OCI-LY3 (cell line): ENCODE results near the gene OBP2B.

Source experiments
- H2AFZ ChIP-seq: fragments of 200-600, 300-600 bp; shearing (Covaris generic); 2 replicates; pipeline ENCODE4 v1.6.0; 2014; ENCODE audit warnings: antibody characterized with exemption, low read depth, low read length
- H3K27ac ChIP-seq: fragments of 200-600, 300-600 bp; sonication (generic); 2 replicates; pipeline ENCODE4 v1.5.1; 2014; ENCODE audit warnings: mild to moderate bottlenecking, low read length, moderate library complexity, mixed read lengths
- H3K27me3 ChIP-seq: fragments of 200-600, 300-600 bp; sonication (generic); 2 replicates; pipeline ENCODE4 v1.6.1; 2014; ENCODE audit warnings: low read depth, low read length, mixed read lengths
- H3K36me3 ChIP-seq: fragments of 200-600, 300-600 bp; sonication (generic); replicated peaks from 2 replicates; pipeline ENCODE3; 2014; ENCODE audit warnings: low read depth, low read length, mixed read lengths
- H3K4me1 ChIP-seq: fragments of 300-600, 200-600 bp; sonication (generic); 2 replicates; pipeline ENCODE4 v1.6.1; 2014; ENCODE audit warnings: low read length, mixed read lengths
- H3K4me2 ChIP-seq: fragments of 200-600, 300-600 bp; sonication (generic); 2 replicates; pipeline ENCODE4 v1.6.1; 2014; ENCODE audit warnings: low read length, mixed read lengths
- H3K4me3 ChIP-seq: fragments of 300-600, 200-600 bp; sonication (generic); 2 replicates; pipeline ENCODE4 v1.5.1; 2014; ENCODE audit warnings: antibody characterized with exemption, mild to moderate bottlenecking, low read length, moderate library complexity
- H3K79me2 ChIP-seq: fragments of 300-600, 200-600 bp; shearing (Covaris generic); 2 replicates; pipeline ENCODE4 v1.6.1; 2014; ENCODE audit warnings: mild to moderate bottlenecking, low read length, mixed read lengths
- H3K9ac ChIP-seq: fragments of 300-600, 200-600 bp; shearing (Covaris generic); 2 replicates; pipeline ENCODE4 v1.6.0; 2014; ENCODE audit warnings: mild to moderate bottlenecking, low read length, moderate library complexity
- H3K9me3 ChIP-seq: fragments of 200-600, 300-600 bp; shearing (Covaris generic); 2 replicates; pipeline ENCODE4 v1.6.1; 2014; ENCODE audit warnings: low read length, mixed read lengths; ENCODE audit not compliant: insufficient read depth
- H4K20me1 ChIP-seq: fragments of 200-600, 300-600 bp; sonication (generic); 2 replicates; pipeline ENCODE4 v1.6.1; 2016; ENCODE audit warnings: low read length, mixed read lengths; ENCODE audit not compliant: insufficient read depth
- EZH2phosphoT487 ChIP-seq: fragments of 200-600 bp; shearing (Covaris generic); IDR thresholded peaks from 2 replicates; pipeline ENCODE4 v1.6.1; 2018; ENCODE audit warnings: antibody characterized with exemption, mixed run types, low read depth
- TF ChIP-seq, protein P1 (sequence below): fragments of 200-600, 300-600 bp; sonication (generic); IDR thresholded peaks from 2 replicates; pipeline ENCODE4 v1.5.1; 2014; ENCODE audit warnings: antibody characterized with exemption, low read length, low read depth

OBP2B gene

DNA sequence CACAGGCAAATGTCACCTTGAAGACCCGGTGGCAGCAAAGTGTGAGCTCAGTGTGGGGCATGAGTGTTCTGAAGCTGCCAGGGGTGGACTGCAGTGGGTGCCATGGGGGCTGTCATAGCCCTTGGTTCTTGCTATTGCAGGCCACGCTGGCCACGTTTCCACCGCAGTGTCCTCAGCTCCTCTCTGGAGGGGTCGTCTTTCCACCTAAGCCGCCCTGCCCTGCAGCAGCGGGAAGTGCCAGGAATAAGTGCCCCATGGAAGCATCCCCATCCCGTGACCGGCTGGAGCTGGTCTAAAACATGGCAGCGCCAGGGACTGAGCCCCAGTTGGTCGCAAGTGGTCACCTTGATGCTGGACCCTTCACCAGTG lies 6.9 kb downstream of the OBP2B start:
- TF ChIP-seq EZH2phosphoT487, result no peak
- TF ChIP-seq, protein P1, sequence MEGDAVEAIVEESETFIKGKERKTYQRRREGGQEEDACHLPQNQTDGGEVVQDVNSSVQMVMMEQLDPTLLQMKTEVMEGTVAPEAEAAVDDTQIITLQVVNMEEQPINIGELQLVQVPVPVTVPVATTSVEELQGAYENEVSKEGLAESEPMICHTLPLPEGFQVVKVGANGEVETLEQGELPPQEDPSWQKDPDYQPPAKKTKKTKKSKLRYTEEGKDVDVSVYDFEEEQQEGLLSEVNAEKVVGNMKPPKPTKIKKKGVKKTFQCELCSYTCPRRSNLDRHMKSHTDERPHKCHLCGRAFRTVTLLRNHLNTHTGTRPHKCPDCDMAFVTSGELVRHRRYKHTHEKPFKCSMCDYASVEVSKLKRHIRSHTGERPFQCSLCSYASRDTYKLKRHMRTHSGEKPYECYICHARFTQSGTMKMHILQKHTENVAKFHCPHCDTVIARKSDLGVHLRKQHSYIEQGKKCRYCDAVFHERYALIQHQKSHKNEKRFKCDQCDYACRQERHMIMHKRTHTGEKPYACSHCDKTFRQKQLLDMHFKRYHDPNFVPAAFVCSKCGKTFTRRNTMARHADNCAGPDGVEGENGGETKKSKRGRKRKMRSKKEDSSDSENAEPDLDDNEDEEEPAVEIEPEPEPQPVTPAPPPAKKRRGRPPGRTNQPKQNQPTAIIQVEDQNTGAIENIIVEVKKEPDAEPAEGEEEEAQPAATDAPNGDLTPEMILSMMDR, result no peak
- no peaks in the 10 kb centered on the region for H3K9me3 ChIP-seq
- H3K4me3 ChIP-seq, result no peak overlapping the region
- H2AFZ ChIP-seq, result no peak overlapping the region
- H3K27ac ChIP-seq, result no peak overlapping the region
- no peaks in the 10 kb centered on the region for H3K27me3 ChIP-seq
- H3K4me1 ChIP-seq, result no peaks in the 10 kb centered on the region
- H4K20me1 ChIP-seq, result no peaks in the 10 kb centered on the region
- H3K79me2 ChIP-seq, result no peaks in the 10 kb centered on the region
- H3K9ac ChIP-seq, result no peak overlapping the region
- no peaks in the 10 kb centered on the region for H3K36me3 ChIP-seq
- no peak overlapping the region for H3K4me2 ChIP-seq

DNA sequence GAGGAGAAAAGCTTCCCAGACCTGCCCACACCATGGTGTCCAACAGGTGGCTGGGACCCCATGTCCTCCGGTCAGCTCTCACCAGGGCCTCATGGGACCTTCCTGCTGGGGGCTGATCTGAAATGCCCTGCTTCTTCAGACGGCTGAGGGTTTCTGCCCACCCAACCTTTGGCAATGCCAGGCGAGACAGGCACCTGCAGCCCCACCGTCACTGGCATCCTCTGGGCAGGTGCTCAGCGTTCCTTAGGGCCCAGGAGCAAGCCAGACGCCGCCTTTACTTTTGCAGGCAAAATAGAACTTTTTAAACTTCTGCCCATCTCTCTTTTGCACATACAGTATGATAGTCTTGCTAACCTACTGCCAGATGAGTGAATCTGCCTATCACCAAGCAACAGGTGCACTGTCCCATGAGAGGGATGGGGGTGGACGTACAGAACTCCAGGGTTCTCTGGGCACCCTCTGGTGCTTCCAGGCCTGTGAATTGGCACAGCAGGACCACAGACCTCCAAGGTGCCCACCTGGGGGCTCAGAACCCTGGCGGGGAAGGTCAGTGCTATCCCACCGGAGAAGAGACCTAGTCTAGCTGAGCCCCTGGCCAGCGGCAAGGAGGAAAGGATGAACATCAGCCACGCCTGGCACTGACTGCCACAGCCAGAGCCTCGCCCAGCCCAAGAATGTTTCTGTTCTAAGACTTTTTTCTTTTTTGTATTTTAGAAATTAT lies 7.5 kb downstream of the OBP2B start:
- Histone ChIP-seq H4K20me1 (no peaks in the 10 kb centered on the region), H3K4me3 (no peak overlapping the region), H3K4me2 (no peak overlapping the region), H3K27ac (no peak overlapping the region), H3K36me3 (no peaks in the 10 kb centered on the region), H3K27me3 (0 out of 2 replicates have a peak, but pooled peaks cover 3% of the 10 kb centered on the region), H3K4me1 (no peaks in the 10 kb centered on the region), H3K9ac (no peak overlapping the region), H3K79me2 (no peaks in the 10 kb centered on the region), H2AFZ (no peak overlapping the region), H3K9me3 (no peaks in the 10 kb centered on the region)
- no peak for TF ChIP-seq EZH2phosphoT487
- TF ChIP-seq, protein P1, result no peak

DNA sequence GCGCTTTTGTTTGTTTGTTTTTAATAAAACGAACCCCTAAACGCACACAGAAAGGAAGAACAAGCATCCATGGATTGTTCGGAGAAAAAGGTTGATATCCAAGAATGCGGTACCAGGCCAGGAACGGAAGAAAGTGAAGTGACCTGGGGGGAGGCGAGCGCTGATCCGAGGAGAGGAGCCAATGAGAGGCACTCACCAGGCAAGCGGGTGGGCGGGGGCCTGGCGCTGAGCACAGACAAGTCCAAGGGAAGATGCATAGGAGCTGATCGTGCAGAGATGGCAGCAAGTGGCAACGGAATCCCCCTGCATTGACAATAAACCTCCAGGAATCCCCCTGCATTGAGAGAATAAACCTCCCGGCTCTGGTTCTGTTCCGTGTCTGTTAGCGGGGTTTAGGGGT lies 8.4 kb downstream of the OBP2B start:
- no peaks in the 10 kb centered on the region for H4K20me1 ChIP-seq
- 0 out of 2 replicates have a peak, but pooled peaks cover 3% of the 10 kb centered on the region for H3K27me3 ChIP-seq
- no peak overlapping the region for H3K4me3 ChIP-seq
- H3K9me3 ChIP-seq, result no peaks in the 10 kb centered on the region
- no peak for TF ChIP-seq EZH2phosphoT487
- TF ChIP-seq, protein P1, result no peak
- no peaks in the 10 kb centered on the region for H3K4me1 ChIP-seq
- no peaks in the 10 kb centered on the region for H3K36me3 ChIP-seq
- H3K79me2 ChIP-seq, result no peaks in the 10 kb centered on the region
- no peak overlapping the region for H3K4me2 ChIP-seq
- H2AFZ ChIP-seq, result no peak overlapping the region
- H3K9ac ChIP-seq, result no peak overlapping the region
- no peak overlapping the region for H3K27ac ChIP-seq

DNA sequence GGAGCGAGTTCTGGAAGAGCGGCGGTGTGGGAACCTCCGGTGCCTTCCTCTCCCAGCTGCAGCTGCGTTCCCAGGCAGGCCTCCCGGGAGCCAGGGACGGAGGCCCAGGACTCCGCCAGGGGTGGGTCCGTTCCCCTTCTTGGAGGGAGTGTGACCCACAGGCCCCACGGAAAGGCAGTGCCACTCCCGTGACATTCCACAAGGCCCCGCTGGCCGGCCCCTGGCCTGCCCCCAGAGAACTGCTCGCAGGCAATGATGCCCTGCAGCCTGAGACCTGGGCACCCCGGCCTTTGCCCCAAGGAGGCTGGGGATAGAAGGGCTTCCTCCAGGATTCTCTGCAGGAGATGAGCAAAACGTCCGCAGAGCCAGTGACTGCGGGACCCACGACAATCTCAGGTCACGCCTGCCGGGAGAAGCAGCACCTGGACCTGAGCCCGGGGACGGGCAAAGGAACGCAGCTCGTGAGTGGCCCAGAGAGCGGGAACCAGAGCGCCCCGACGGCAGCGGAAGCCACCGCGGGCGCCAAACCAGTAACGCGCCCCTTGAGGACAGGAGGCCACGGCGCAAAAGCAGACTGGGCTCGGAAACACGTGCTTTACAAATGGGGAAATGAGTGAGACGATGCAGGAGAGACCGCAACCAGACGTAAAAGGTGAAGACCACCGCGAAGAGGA lies 9.3 kb downstream of the OBP2B start:
- Histone ChIP-seq H3K79me2 (no peaks in the 10 kb centered on the region), H3K36me3 (no peaks in the 10 kb centered on the region), H3K4me2 (no peak overlapping the region), H3K4me3 (no peak overlapping the region), H2AFZ (no peak overlapping the region), H3K27ac (no peak overlapping the region), H3K27me3 (peaks cover 7% of the 10 kb centered on the region), H3K9me3 (no peaks in the 10 kb centered on the region), H3K9ac (no peak overlapping the region), H3K4me1 (no peaks in the 10 kb centered on the region), H4K20me1 (no peaks in the 10 kb centered on the region)
- no peak for TF ChIP-seq EZH2phosphoT487
- TF ChIP-seq, protein P1, result no peak
